Glutamatergic neuron (in vitro differentiated cells): ENCODE results near the gene XYLT1. TPM values are rescaled to one million over a fixed set of nuclear protein-coding genes. Genes with fewer than 3 reads are reported as not detected.

Source experiments
- DNase-seq: peaks from one replicate; pipeline ENCODE4 v3.0.0; 2022
- H3K27ac Mint-ChIP-seq: one replicate; pipeline ENCODE4 v1.8.0; 2020; ENCODE audit warnings: mild to moderate bottlenecking, mixed read lengths, inconsistent platforms; ENCODE audit not compliant: unreplicated experiment
- H3K27me3 Mint-ChIP-seq: one replicate; pipeline ENCODE4 v1.8.0; 2020; ENCODE audit warnings: mild to moderate bottlenecking, moderate library complexity, mixed read lengths, inconsistent platforms; ENCODE audit not compliant: unreplicated experiment
- H3K36me3 Mint-ChIP-seq: one replicate; pipeline ENCODE4 v1.8.0; 2020; ENCODE audit warnings: mild to moderate bottlenecking, mixed read lengths, inconsistent platforms; ENCODE audit not compliant: unreplicated experiment
- H3K4me1 Mint-ChIP-seq: one replicate; pipeline ENCODE4 v1.8.0; 2020; ENCODE audit warnings: mild to moderate bottlenecking, low read depth, mixed read lengths, inconsistent platforms; ENCODE audit not compliant: unreplicated experiment
- H3K4me3 Mint-ChIP-seq: one replicate; pipeline ENCODE4 v1.8.0; 2020; ENCODE audit warnings: mild to moderate bottlenecking, mixed read lengths, inconsistent platforms; ENCODE audit not compliant: unreplicated experiment
- H3K9me3 Mint-ChIP-seq: one replicate; pipeline ENCODE4 v1.8.0; 2020; ENCODE audit warnings: mild to moderate bottlenecking, moderate library complexity, mixed read lengths, inconsistent platforms; ENCODE audit not compliant: unreplicated experiment
- total RNA-seq: library from RNA; stranded (reverse); fragmentation: NEBNext Ultra II Directional; extraction: Animal tissue kit (Norgen Biotek cat#: 25700); gene quantifications from one replicate; pipeline ENCODE4 v1.2.1, GENCODE V29; 2021; ENCODE audit not compliant: unreplicated experiment
- TF ChIP-seq, protein P1 (sequence below): fragments of 200-600 bp; sonication (generic); IDR thresholded peaks from one replicate; pipeline ENCODE4 v1.5.0; 2021; ENCODE audit not compliant: partially characterized antibody, unreplicated experiment

The XYLT1 gene
- total RNA-seq, 1 donor from 2014 or later = 18.4 TPM

DNA sequence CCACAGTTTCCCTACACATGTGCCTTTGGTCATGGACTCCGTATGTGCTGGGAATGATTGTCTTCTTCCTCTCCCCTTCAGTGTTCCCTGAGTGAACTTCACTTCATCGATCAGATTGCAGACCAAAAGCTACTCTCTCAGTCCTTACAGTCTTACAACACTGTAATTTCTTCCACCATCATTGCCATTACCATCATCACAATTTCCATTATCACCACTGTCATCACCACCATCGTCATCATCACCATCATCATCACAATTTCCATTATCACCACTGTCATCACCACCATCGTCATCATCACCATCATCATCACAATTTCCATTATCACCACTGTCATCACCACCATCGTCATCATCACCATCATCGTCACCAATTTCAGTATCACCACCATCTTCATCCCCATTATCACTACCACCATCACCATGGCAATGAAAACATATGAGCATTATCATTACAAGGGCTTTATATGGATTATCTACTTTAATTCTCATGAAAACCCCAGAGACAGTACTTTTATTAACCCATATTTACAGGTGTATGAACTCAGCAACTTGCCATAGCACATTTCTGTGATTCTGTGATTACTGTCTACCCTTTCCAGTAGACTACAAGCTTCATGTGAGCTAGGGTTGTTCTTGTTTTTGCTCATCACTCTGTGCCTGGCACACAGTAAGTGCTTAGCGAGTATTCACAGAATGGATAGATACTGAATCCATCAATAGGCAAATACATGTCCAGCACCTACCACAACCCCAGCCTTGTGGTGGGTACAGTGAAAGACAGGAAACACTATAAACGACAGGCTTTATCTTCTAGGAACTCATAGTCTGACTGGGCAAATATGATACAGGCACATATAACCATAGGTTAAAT is 327.0 kb downstream of the XYLT1 start:
- Mint-ChIP-seq H3K27ac (no peak overlapping the region), H3K4me1 (peaks cover 5% of the 10 kb centered on the region), H3K36me3 (no peaks in the 10 kb centered on the region), H3K27me3 (peaks cover 2% of the 10 kb centered on the region), H3K4me3 (no peak overlapping the region), H3K9me3 (no peaks in the 10 kb centered on the region)
- no peak for DNase-seq
- TF ChIP-seq, protein P1, sequence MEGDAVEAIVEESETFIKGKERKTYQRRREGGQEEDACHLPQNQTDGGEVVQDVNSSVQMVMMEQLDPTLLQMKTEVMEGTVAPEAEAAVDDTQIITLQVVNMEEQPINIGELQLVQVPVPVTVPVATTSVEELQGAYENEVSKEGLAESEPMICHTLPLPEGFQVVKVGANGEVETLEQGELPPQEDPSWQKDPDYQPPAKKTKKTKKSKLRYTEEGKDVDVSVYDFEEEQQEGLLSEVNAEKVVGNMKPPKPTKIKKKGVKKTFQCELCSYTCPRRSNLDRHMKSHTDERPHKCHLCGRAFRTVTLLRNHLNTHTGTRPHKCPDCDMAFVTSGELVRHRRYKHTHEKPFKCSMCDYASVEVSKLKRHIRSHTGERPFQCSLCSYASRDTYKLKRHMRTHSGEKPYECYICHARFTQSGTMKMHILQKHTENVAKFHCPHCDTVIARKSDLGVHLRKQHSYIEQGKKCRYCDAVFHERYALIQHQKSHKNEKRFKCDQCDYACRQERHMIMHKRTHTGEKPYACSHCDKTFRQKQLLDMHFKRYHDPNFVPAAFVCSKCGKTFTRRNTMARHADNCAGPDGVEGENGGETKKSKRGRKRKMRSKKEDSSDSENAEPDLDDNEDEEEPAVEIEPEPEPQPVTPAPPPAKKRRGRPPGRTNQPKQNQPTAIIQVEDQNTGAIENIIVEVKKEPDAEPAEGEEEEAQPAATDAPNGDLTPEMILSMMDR = no peak

DNA sequence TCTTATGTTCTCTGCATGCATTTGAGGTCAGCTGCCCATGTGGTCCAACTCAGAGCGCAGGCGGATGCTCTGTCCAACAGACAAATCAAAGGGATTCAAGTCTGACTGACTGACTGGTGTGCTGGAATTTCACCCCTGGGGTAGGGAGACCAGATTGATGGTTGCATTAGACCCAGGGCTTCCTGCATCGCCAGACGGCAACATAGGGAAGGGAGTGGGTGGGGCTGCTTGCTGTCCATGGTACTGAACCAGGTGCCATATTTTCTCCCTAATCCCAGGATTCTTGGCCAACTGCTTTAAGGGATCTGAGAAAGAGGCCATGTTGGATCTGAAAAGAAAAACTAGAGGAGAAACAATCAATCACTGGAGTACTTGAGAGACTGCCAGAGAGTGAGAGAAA is 332.0 kb downstream of the XYLT1 start:
- H3K36me3 Mint-ChIP-seq = no peaks in the 10 kb centered on the region
- no peak overlapping the region for H3K4me3 Mint-ChIP-seq
- H3K27me3 Mint-ChIP-seq = peaks cover 2% of the 10 kb centered on the region
- no peaks in the 10 kb centered on the region for H3K9me3 Mint-ChIP-seq
- TF ChIP-seq, protein P1 = no peak
- H3K4me1 Mint-ChIP-seq = no peaks in the 10 kb centered on the region
- no peak for DNase-seq
- H3K27ac Mint-ChIP-seq = no peak overlapping the region

DNA sequence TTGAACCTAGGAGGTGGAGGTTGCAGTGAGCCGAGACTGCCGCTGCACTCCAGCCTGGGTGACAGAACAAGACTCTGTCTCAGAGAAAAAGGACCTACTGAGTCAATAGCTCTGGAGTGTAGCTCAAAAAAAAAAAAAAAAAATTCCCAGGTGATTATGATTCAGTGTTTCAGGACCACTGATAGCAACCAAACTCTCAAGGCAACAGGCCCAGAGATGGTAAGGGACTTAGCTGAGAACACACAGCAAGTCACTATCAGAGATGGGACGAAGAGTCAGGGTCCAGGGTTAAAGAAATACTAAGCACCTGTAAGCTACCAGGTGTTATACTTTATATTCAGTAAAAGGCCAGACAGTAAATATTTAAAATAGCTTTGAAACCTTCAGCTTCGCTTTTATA is 335.3 kb downstream of the XYLT1 start:
- no peaks in the 10 kb centered on the region for H3K36me3 Mint-ChIP-seq
- no peaks in the 10 kb centered on the region for H3K9me3 Mint-ChIP-seq
- H3K4me1 Mint-ChIP-seq = no peaks in the 10 kb centered on the region
- TF ChIP-seq, protein P1 = no peak
- no peak for DNase-seq
- no peak overlapping the region for H3K27ac Mint-ChIP-seq
- H3K27me3 Mint-ChIP-seq = peaks cover 3% of the 10 kb centered on the region
- H3K4me3 Mint-ChIP-seq = no peak overlapping the region

DNA sequence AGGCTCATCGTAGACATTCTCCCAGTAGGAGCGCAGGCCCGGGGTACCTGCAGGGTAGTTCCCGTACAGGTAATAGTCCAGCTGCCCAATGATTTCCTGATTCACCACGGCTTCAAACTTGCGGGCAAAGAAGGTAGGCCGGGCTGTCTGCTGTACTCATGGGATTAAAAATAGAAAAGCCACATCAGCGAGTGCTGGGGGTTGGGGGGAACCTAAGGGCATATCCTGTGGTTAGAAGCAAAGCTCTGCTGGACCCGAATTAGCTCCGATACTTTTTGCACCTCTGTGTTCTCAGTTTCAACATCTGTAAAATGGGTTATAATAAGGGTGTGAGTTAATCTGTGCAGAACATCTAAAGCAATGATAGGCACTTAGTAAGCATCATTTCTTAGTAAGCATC is 336.2 kb downstream of the XYLT1 start:
- H3K4me3 Mint-ChIP-seq = no peak overlapping the region

DNA sequence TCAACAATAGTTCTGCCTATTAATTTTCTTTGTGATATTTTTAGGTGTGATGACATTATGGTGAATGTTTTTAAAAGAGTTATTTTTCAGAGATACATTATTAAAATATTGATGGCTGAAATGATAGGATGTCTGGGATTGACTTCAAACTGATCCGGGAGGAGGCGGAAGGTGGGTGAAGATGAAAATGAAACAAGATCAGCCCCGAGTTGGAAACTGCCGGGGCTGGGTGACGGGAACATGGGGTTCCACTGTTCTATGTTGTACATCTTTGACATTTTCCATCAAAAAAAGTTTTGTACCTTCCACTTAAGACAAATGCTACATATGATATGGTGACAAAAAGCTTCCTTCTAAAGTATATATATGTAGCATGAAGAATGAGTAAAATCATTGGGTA is 336.9 kb downstream of the XYLT1 start:
- no peak overlapping the region for H3K4me3 Mint-ChIP-seq
- no peaks in the 10 kb centered on the region for H3K36me3 Mint-ChIP-seq
- peaks cover 2% of the 10 kb centered on the region for H3K27me3 Mint-ChIP-seq
- no peaks in the 10 kb centered on the region for H3K9me3 Mint-ChIP-seq
- no peaks in the 10 kb centered on the region for H3K4me1 Mint-ChIP-seq
- DNase-seq = no peak
- TF ChIP-seq, protein P1 = no peak
- H3K27ac Mint-ChIP-seq = no peak overlapping the region

More for the DNA sequence above, 336.2 kb downstream of the XYLT1 start:
- TF ChIP-seq, protein P1 = no peak
- Mint-ChIP-seq H3K27me3 (peaks cover 2% of the 10 kb centered on the region), H3K36me3 (no peaks in the 10 kb centered on the region), H3K9me3 (no peaks in the 10 kb centered on the region), H3K27ac (no peak overlapping the region), H3K4me1 (no peaks in the 10 kb centered on the region)
- no peak for DNase-seq
